Measurements from ENCODE around the gene FAM117A. TPM values are rescaled to one million over a fixed set of nuclear protein-coding genes. Genes with fewer than 3 reads are reported as not detected.
"Not testable (repeated sequence)": the region's sequence is repeated elsewhere in the genome, so short reads cannot be mapped to it uniquely, and the experiment has no call there.

The FAM117A gene
- total RNA-seq, 1 experiment from 2014 or later, result 41.5 TPM

GRCh38 chr17:49676276-49676868 is 87.6 kb downstream of the FAM117A start:
- POLR2A ChIA-PET, result no interaction called here
- Histone ChIP-seq H3K27me3 (replicated peaks; ENCODE audit: control insufficient read depth, insufficient read depth, low read length) (no peaks in the 10 kb centered on the region), H3K36me3 (ENCODE audit: control insufficient read depth, insufficient read depth, low read length) (no peaks in the 10 kb centered on the region), H3K4me1 (peaks cover 5% of the 10 kb centered on the region; the same call in 1 of the 2 replicates), H3K4me3 (ENCODE audit: low read depth, low read length) (peak overlapping the region; percentile 68), H3K9me3 (no peaks in the 10 kb centered on the region)
- peaks cover 24% of the 10 kb centered on the region for H3K4me1 Mint-ChIP-seq (ENCODE audit: low read depth, unreplicated experiment)
- intact Hi-C loops (cut with micrococcal nuclease; ENCODE audit: unreplicated experiment), result loop anchor here (2.0 to 5.0 kb wide), 2 partner anchors 30 to 179 kb away; partner anchors contain the start of gene NGFR
- TF ChIP-seq, protein P1, sequence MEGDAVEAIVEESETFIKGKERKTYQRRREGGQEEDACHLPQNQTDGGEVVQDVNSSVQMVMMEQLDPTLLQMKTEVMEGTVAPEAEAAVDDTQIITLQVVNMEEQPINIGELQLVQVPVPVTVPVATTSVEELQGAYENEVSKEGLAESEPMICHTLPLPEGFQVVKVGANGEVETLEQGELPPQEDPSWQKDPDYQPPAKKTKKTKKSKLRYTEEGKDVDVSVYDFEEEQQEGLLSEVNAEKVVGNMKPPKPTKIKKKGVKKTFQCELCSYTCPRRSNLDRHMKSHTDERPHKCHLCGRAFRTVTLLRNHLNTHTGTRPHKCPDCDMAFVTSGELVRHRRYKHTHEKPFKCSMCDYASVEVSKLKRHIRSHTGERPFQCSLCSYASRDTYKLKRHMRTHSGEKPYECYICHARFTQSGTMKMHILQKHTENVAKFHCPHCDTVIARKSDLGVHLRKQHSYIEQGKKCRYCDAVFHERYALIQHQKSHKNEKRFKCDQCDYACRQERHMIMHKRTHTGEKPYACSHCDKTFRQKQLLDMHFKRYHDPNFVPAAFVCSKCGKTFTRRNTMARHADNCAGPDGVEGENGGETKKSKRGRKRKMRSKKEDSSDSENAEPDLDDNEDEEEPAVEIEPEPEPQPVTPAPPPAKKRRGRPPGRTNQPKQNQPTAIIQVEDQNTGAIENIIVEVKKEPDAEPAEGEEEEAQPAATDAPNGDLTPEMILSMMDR (IDR thresholded peaks at IDR 0.05; ENCODE audit: insufficient read depth in 1 of 2, low read depth in 1 of 2, low read length in 1 of 2, severe bottlenecking in 1 of 2, unreplicated experiment in 1 of 2), result no peak
- H3K9me3 Mint-ChIP-seq (ENCODE audit: unreplicated experiment), result no peaks in the 10 kb centered on the region
- no peaks in the 10 kb centered on the region for H3K27me3 Mint-ChIP-seq (ENCODE audit: insufficient read depth, unreplicated experiment)
- no TSS peak for BruUV-seq (replicated peaks)
- no peak for DNase-seq
- CTCF ChIA-PET, result interaction anchor here (0.5 to 0.7 kb wide), 2 partner anchors 44 to 58 kb away, joined by 3 read pairs; no protein-coding TSS in a partner anchor
- H3K4me3 Mint-ChIP-seq (ENCODE audit: unreplicated experiment), result peak overlapping the region; percentile 83
- H3K36me3 Mint-ChIP-seq (ENCODE audit: insufficient read depth, unreplicated experiment), result peaks cover 41% of the 10 kb centered on the region
- H3K27ac Mint-ChIP-seq (ENCODE audit: unreplicated experiment), result peak overlapping the region; percentile 92

- POLR2A ChIA-PET, result interaction anchor here (0.5 kb wide), 1 partner anchor 175 kb away, joined by 8 read pairs; no protein-coding TSS in a partner anchor
- CTCF ChIA-PET, result no interaction called here
- TF ChIP-seq, protein P1 (IDR thresholded peaks at IDR 0.05; ENCODE audit: insufficient read depth in 1 of 2, low read depth in 1 of 2, low read length in 1 of 2, severe bottlenecking in 1 of 2, unreplicated experiment in 1 of 2), result no peak
- H3K4me1 Mint-ChIP-seq (ENCODE audit: low read depth, unreplicated experiment), result peaks cover 24% of the 10 kb centered on the region
- H3K4me3 Mint-ChIP-seq (ENCODE audit: unreplicated experiment), result no peak overlapping the region
- peaks cover 41% of the 10 kb centered on the region for H3K36me3 Mint-ChIP-seq (ENCODE audit: insufficient read depth, unreplicated experiment)
- no peaks in the 10 kb centered on the region for H3K27me3 Mint-ChIP-seq (ENCODE audit: insufficient read depth, unreplicated experiment)
- DNase-seq, result no peak
- H3K4me3 ChIP-seq (ENCODE audit: low read depth, low read length), result no peak overlapping the region
- intact Hi-C loops (cut with micrococcal nuclease; ENCODE audit: unreplicated experiment), result no loop called here
- H3K27me3 ChIP-seq (replicated peaks; ENCODE audit: control insufficient read depth, insufficient read depth, low read length), result no peaks in the 10 kb centered on the region
- BruUV-seq (replicated peaks), result no TSS peak
- no peak overlapping the region for H3K27ac Mint-ChIP-seq (ENCODE audit: unreplicated experiment)
- no peaks in the 10 kb centered on the region for H3K9me3 ChIP-seq
- peaks cover 5% of the 10 kb centered on the region; the same call in 1 of the 2 replicates for H3K4me1 ChIP-seq
- no peaks in the 10 kb centered on the region for H3K9me3 Mint-ChIP-seq (ENCODE audit: unreplicated experiment)
- H3K36me3 ChIP-seq (ENCODE audit: control insufficient read depth, insufficient read depth, low read length), result no peaks in the 10 kb centered on the region
These were observed 89.4 kb downstream of the FAM117A start for GRCh38 chr17:49674507-49674906.

- H3K27me3 ChIP-seq (replicated peaks; ENCODE audit: control insufficient read depth, insufficient read depth, low read length); H3K27me3 Mint-ChIP-seq (ENCODE audit: insufficient read depth, unreplicated experiment); intact Hi-C loops (cut with micrococcal nuclease; ENCODE audit: unreplicated experiment); BruUV-seq (replicated peaks); H3K27ac Mint-ChIP-seq (ENCODE audit: unreplicated experiment); CTCF ChIA-PET; H3K9me3 ChIP-seq; H3K4me3 ChIP-seq (ENCODE audit: low read depth, low read length); H3K4me1 ChIP-seq; H3K4me3 Mint-ChIP-seq (ENCODE audit: unreplicated experiment); H3K9me3 Mint-ChIP-seq (ENCODE audit: unreplicated experiment); H3K36me3 ChIP-seq (ENCODE audit: control insufficient read depth, insufficient read depth, low read length); DNase-seq; POLR2A ChIA-PET: not testable (repeated sequence)
- H3K36me3 Mint-ChIP-seq (ENCODE audit: insufficient read depth, unreplicated experiment), result peaks cover 41% of the 10 kb centered on the region
- H3K4me1 Mint-ChIP-seq (ENCODE audit: low read depth, unreplicated experiment), result peaks cover 24% of the 10 kb centered on the region
These were observed 90.3 kb downstream of the FAM117A start for GRCh38 chr17:49673679-49674078.

All from Caco-2 (cell line).